Measurements from ENCODE around the gene COX20.
"Not testable (repeated sequence)": the region's sequence is repeated elsewhere in the genome, so short reads cannot be mapped to it uniquely, and the experiment has no call there.

COX20 gene, protein sequence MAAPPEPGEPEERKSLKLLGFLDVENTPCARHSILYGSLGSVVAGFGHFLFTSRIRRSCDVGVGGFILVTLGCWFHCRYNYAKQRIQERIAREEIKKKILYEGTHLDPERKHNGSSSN

DNA sequence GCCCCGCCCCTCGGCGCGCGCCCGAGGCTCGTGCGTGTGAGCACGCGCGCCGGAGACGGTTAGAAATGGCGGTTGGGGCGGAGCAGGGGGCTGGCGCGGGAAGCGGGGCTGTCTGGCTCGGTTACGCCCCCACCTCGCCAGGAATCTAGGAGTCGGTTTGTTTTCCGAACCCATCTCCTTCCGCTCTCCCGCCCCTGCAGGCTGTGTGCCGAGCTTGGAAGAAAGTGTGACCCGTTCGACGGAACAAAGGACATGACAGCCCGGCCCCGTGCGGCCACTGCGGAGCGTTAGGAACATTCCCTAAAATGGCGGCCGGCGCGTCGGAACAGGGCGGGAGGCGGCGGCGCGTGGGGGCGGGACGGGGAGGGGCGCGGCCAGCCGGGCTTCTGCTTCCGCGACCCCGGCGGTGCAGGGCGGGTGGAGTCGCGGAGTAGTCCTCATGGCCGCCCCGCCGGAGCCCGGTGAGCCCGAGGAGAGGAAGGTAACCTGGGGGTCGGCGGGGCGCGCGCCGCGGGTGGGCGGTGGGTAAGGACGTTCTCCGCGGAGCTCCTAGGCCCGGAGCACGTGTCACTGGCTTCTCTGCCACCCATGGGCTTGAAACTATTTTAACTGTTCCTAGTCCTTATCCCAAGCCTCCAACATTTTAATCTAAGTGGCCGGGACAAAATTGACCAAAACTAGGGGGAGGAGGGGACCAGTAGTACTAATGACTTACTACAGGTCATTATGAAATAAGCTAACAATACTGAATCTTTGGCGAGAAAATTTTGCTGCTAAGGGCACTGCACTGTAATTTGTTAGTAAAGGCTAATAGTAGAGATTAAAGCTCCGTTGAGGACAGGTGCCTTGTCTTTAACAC, at the start of gene COX20:
COX20 (plus strand) TSS at position 383 of the 859 bp plus-strand sequence; CDS start at position 440, 57 bp downstream.
- peak; percentile 73 for DNase-seq (ENCODE audit: extremely low spot score, insufficient read length, low read depth)

GRCh38 chr1:244788493-244789275, 46.8 kb upstream of the COX20 start:
- DNase-seq (ENCODE audit: extremely low spot score, insufficient read length, low read depth) = no peak
- FAIRE-seq = no peak

More for the DNA sequence above, at the start of gene COX20:
- no peak for FAIRE-seq

DNA sequence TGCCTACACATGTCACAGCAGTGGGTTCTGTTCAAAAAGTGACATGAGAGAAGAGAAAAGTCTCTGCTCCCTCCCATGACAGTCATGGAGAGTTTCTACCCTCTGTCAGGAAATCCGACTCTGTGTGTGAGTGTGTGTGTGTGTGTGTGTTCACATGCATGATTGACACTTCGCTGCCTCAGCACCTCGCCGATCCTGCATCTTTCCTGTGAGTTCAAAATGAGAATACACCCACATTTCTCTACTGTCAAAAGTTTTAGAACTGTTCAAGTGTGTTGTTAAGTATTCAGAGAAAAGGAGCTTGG, 46.2 kb upstream of the COX20 start:
- FAIRE-seq = no peak
- DNase-seq (ENCODE audit: extremely low spot score, insufficient read length, low read depth) = no peak

- no peak for DNase-seq (ENCODE audit: extremely low spot score, insufficient read length, low read depth)
- no peak for FAIRE-seq
Observed at GRCh38 chr1:244789731-244790130, 45.7 kb upstream of the COX20 start.

- FAIRE-seq (no peak), DNase-seq (ENCODE audit: extremely low spot score, insufficient read length, low read depth) (no peak)
Observed at GRCh38 chr1:244791061-244791460, 44.4 kb upstream of the COX20 start.

GRCh38 chr1:244792188-244792850, 43.1 kb upstream of the COX20 start:
- FAIRE-seq = no peak
- DNase-seq (ENCODE audit: extremely low spot score, insufficient read length, low read depth) = no peak

- FAIRE-seq = no peak
- no peak for DNase-seq (ENCODE audit: extremely low spot score, insufficient read length, low read depth)
Observed at GRCh38 chr1:244794071-244794470, 41.4 kb upstream of the COX20 start.

- DNase-seq (ENCODE audit: extremely low spot score, insufficient read length, low read depth); FAIRE-seq: not testable (repeated sequence)
Observed at GRCh38 chr1:244794516-244794915, 40.9 kb upstream of the COX20 start.

DNA sequence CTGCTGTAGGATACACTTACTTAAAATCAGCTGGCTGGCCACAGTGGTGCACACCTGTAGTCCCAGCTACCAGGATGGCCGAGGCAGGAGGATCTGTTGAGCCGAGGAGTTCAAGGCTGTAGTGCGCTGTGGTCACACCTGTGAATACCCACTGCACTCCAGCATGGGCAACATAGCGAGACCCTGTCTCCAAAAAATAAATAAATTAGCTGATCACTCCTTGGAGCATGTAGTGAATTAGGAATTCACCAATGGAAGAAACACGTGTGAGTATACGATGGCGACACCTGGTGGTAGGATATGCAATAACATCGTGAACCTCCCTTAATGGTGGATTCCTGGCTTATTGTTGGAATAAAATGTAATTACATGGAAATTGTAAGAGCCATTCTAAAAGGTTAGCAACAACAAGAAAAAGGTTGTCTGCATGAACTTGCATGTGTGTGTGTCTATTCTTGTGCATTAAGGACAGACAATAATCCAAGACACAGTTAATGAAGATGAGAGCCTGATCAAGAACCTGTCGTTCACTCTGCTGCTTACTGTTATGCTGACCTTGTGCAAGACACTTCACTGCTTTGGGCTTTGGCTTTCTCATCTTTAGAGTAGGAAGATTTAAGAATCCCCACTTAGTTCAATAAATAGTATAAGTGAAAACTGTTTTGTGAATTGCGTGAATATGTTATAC, 38.6 kb upstream of the COX20 start:
- DNase-seq (ENCODE audit: extremely low spot score, insufficient read length, low read depth) = peak; percentile 14
- FAIRE-seq = peak; percentile 81

DNA sequence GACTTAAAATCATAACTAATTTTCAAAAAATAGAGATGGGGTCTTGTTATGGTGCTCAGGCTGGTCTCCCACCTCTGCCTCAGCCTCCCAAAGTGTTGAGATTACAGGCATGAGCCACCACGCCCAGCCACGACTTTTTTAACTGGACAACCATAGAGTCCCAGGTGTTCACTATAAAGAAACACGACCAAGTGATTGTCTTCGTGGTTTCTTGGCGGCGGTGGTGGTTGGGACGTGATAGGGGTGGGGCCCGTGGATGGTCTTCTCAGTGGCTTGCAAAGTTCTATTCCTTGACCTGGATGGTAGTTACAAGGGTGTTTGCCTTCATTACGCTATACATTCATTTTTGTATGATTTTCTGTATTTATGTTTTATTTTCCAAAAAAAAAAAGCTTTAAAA, 34.6 kb upstream of the COX20 start:
- FAIRE-seq (no peak), DNase-seq (ENCODE audit: extremely low spot score, insufficient read length, low read depth) (no peak)

DNA sequence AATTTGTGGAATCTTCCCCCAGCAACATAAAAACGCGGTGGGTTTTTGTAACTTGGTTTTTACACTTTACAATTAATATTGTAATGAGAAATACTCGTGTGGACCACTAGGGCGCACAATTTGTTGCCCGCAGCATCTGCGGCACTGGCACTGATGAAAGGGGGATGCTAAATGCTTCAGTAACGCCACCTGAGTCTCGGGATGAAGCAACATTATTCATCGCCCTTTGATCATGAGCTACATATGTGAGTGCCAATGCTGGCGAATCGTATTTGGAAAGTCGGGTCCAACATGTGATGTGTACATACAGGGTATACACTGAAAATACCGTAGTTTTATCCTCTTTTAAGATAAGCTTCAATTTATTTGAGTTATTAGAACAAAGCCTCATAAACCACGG, 34.2 kb upstream of the COX20 start:
- DNase-seq (ENCODE audit: extremely low spot score, insufficient read length, low read depth) (peak; percentile 47), FAIRE-seq (peak; percentile 47)

DNA sequence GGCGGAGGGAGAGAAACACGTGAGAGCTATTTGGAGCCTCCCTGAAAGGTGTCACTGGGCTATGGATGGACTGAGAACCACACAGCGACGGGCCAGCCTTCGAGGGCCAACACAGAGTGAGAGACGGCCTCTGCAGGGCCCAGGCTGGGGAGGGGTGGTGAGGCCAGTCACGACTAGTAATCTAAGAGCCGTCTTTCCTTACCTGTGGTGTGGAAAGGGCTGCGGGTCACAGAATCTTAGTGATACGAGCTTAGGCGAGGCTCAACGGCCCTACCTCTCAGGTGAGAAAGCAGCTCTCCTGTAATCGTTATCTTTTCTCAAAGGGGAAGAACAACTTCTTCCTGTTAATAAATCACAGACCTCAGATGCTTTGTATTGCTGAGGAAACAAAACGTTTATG, 33.4 kb upstream of the COX20 start:
- FAIRE-seq (no peak), DNase-seq (ENCODE audit: extremely low spot score, insufficient read length, low read depth) (no peak)

DNA sequence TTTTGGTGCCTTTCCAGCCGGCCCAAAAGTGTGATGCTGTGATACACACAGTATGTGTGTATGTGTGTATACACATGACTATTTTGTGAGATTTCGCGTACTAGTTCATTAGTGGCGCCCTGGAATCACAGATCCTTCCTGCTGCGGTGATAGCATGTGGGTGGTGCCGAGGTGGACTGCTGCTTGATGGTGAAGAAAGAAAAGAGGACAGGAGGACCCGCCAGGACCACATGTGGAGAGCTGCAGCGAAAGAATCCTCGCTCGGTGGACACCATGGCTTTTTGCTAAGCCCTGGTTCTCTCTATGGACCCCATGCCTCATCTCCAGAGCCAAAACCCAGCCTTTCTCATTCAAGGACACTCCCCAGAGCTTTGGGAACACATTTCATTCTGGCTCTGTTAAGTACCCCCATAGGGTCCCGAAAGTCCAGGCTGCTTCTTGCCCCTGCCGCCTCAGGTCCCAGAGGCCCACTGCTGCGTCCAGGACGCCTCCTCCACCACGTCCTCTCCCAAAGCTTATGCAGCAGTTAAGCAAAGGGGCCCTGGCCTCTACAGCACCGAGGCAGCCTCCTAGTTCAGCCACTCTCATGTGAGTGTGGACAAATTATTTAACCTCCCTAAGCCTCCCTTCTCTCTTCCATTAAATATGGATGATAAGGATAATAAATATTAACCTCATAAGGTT, 32.8 kb upstream of the COX20 start:
- no peak for DNase-seq (ENCODE audit: extremely low spot score, insufficient read length, low read depth)
- FAIRE-seq = no peak

DNA sequence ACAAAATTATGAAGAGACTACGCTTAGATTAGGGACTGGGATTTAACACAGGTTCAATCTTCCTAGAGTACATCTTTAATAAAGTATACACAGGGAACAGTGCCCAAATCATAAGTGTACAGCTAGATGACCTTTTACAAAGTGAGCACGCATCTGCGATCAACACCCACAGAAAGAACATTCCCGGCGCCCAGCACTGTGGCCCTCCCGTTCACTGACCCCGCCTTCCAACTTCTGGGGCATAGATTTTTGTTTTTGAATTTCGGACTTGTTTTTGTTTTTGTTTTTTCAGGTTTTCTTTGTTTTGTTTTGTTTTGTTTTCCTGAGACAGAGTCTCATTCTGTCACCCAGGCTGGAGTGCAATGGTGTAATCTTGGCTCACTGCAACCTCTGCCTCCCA, 30.6 kb upstream of the COX20 start:
- no peak for DNase-seq (ENCODE audit: extremely low spot score, insufficient read length, low read depth)
- no peak for FAIRE-seq

GRCh38 chr1:244807138-244807537, 28.3 kb upstream of the COX20 start:
- no peak for FAIRE-seq

DNA sequence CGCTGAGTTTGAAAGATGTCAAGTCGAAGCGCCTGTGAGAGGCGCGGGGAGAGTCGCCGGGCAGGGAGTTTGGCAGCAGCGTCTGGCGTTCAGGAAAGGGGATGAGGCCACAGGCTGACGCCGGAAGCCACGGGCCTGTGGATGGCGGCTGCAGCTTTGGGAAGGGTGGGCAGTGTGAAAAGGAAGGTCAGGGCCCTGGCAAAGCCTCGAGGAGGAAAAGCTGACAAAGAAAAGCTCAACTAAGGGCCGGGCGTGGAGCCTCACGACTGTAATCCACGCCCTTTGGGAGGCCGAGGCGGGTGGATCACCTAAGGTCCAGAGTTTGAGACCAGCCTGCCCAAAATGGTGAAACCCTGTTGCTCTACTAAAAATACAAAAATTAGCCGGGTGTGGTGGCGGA, 25.2 kb upstream of the COX20 start:
- no peak for FAIRE-seq
- no peak for DNase-seq (ENCODE audit: extremely low spot score, insufficient read length, low read depth)

More at GRCh38 chr1:244807138-244807537, 28.3 kb upstream of the COX20 start:
- DNase-seq (ENCODE audit: extremely low spot score, insufficient read length, low read depth) = no peak

GRCh38 chr1:244813327-244813726, 22.1 kb upstream of the COX20 start:
- no peak for DNase-seq (ENCODE audit: extremely low spot score, insufficient read length, low read depth)
- FAIRE-seq = no peak

DNA sequence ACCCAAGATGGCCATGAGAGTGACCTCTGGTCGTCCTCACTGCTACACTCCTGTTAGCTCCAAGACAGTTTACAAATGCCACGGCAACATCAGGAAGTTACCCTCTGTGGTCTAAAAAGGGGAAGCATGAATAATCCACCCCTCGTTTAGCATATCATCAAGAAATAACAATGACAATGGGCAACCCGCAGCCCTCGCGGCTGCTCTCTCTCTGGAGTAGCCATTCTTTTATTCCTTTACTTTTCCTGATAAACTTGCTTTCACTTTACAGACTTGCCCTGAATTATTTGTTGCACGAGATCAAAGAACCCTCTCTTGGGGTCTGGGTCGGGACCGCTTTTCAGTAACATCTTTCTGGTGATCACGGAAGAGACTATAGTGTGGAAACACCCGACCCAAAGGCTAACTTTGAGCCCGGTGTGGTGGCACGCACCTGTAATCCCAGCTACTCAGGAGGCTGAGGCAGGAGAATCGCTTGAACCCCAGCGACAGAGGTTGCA, 19.8 kb upstream of the COX20 start:
- DNase-seq (ENCODE audit: extremely low spot score, insufficient read length, low read depth) = no peak
- no peak for FAIRE-seq

- FAIRE-seq (no peak), DNase-seq (ENCODE audit: extremely low spot score, insufficient read length, low read depth) (no peak)
Observed at GRCh38 chr1:244817415-244817894, 18.0 kb upstream of the COX20 start.

Measured in GM18507 (cell line).